AG09319 (cell line): ENCODE results near the gene TRIM34.
A peak's percentile ranks its signal among the peaks of the same experiment; 100 is the strongest.
"Not testable (repeated sequence)": the region's sequence is repeated elsewhere in the genome, so short reads cannot be mapped to it uniquely, and the experiment has no call there.

ENCODE experiments used
- DNase-seq: peaks from one replicate; pipeline ENCODE4 v3.0.0-alpha.2; 2010; ENCODE audit warnings: low read depth; ENCODE audit errors: extremely low read depth
- CTCF ChIP-seq: IDR thresholded peaks from 2 replicates; pipeline ENCODE4 v1.5.1; 2011; ENCODE audit warnings: low read depth, mild to moderate bottlenecking, inconsistent platforms, low read length, moderate library complexity

TRIM34 gene

GRCh38 chr11:5666402-5666793, 41.6 kb downstream of the TRIM34 start:
- TF ChIP-seq CTCF, result no peak
- DNase-seq, result no peak

GRCh38 chr11:5671831-5672230, 47.0 kb downstream of the TRIM34 start:
- no peak for DNase-seq
- no peak for TF ChIP-seq CTCF

- no peak for TF ChIP-seq CTCF
- DNase-seq, result no peak
Measured at GRCh38 chr11:5674391-5674790, 49.6 kb downstream of the TRIM34 start.

GRCh38 chr11:5679811-5680210, 55.0 kb downstream of the TRIM34 start:
- no peak for TF ChIP-seq CTCF
- DNase-seq, result no peak

- not testable (repeated sequence) for DNase-seq
Measured at GRCh38 chr11:5682890-5683441, 58.2 kb downstream of the TRIM34 start.

GRCh38 chr11:5683620-5684019, 58.8 kb downstream of the TRIM34 start:
- DNase-seq, result not testable (repeated sequence)

- no peak for TF ChIP-seq CTCF
- DNase-seq, result no peak
Measured at GRCh38 chr11:5684036-5684645, 59.3 kb downstream of the TRIM34 start.

GRCh38 chr11:5684646-5685362, 60.0 kb downstream of the TRIM34 start, which contains the start of gene TRIM5:
Gene TRIM5 (minus strand): TSS chr11:5685074. CDS start chr11:5680177, 4,897 bp downstream.
- peak; percentile 75 for TF ChIP-seq CTCF
- peak; percentile 90 for DNase-seq
